ENCODE measurements around the gene GRIN1.

The GRIN1 gene

DNA sequence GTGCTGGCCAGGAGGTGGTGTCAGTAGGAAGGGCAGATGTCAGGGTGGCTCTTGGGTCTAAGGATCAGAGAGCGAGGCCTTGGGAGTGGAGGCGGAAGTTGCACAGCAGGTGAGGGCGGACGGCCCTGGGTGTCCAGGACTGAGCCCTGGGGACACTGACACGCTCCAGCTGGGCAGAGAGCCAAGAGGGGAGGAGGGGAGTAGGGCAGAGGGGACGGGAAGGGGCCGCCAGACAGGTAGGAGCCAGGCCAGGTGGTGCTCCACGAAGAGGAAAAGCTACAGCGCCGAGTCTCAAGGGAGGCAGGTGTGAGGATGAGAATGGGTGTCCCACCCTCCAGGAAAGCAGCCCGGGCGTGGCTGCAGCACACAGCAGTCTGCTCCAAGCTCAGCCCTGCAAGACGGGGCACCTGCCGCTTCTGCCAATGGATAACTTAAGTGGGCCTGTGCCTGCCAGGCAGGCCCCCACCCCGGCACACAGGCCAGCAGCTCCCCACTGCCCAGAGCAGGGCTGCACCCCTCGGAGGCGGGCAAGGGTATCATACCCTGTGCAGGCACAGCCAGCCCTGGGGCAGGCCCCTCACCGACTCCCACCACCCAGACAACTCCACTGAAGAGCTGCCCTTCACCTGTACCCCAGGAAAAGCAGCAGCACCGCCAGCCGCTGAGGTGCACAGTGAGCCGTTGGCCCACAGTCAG lies 56.7 kb downstream of the GRIN1 start:
- TF ChIP-seq ZNF274 (IDR thresholded peaks at IDR 0.05; ENCODE audit: low read depth, low read length): no peak
- no peak overlapping the region for H3K4me3 ChIP-seq (ENCODE audit: low read length)

DNA sequence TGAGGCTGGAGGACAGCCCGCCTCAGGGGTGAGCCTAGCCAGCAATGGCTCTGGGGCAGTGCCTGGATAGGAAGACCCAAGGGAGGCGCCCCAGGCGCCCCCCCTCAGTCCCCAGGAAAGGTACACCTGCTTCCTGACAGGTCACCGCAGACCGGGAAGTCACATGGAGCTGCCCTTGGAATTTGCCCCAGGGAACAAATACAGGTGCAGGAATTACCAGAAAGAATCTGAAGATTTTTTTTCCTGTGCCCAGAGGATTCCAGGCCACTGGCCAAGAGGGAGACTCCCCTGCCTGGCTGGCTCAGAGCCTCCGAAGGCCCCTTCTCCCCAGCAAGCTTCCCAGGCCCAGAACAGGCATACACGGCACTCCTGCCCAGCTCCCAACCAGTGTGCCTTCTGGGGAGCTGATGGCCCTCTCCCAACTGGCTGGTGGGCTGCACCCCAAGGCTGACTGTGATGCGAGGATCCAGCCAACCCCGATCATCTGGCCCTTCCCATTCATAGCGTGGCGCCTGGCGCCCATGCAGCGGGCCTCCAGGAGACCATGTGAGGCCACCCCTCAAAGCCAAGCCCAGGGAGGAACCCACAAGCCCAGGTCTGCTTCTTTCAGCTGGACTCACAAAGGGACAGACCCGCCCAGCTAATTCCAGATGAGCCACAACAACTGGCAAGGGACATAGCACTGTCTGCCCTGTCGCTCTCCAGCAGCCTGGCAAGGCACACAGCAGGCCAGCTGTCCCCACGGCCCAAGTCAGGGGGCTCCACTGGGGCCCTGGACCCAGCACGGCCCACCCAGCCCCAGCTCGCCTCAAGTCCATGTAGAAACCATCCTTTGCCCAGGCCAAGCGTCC lies 59.3 kb downstream of the GRIN1 start:
- no peak for TF ChIP-seq ZNF274 (IDR thresholded peaks at IDR 0.05; ENCODE audit: low read depth, low read length)
- H3K4me3 ChIP-seq (ENCODE audit: low read length): no peak overlapping the region

DNA sequence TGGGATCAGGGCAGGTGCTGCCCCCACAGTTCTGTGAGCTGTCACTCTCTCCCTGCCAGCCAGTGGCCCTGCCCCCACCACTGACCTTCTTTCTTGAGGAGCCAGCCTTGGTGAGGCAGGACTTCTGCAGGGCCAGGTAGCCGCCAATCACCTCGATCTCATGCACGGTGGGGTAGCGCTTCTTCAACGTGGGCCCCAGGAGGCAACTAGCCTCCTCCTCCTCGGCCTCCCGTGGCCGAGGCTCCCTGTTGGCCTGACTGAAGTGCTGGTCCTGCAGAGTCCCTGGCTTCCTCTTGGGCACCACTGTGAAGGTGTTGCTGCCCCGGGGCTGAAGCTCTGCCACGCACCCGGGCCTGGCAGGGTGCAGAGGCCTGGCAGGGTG lies 59.9 kb downstream of the GRIN1 start:
- no peak for TF ChIP-seq ZNF274 (IDR thresholded peaks at IDR 0.05; ENCODE audit: low read depth, low read length)
- no peak overlapping the region for H3K4me3 ChIP-seq (ENCODE audit: low read length)

DNA sequence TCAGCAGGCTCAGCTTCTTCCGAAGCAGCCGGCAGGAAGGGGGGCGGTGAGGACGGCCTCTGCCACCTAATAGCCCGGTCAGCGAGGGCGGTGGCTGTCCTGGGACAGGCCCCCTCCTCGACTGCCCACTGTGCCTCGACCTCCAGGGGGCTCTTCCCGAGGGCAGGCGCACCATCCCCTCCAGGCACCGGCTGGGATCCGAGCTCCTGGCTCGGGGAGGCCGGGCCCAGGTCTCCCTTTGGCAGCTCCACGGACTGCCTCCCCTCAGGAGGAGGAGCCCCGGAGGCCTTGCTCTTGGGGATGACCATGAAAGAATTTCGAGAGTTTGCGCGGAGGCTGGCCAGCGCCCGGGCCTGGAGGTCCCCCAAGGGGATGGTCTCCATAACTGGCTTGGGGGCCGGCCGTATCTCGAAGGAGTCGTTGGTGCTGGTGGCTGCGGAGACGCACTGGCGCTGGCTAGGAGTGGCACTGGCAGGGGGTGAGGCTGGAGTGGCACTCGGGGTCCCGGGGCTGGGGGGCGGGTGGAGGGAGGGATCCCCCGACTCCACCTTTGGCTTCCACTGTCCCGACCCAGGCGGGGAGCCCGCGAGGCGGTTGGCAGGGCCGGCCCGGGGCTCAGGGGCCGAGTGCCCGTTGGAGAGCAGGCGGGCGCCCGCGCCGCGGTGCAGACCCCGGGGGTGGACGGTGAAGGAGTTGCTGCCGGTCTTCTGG lies 60.6 kb downstream of the GRIN1 start:
- no peak for TF ChIP-seq ZNF274 (IDR thresholded peaks at IDR 0.05; ENCODE audit: low read depth, low read length)

DNA sequence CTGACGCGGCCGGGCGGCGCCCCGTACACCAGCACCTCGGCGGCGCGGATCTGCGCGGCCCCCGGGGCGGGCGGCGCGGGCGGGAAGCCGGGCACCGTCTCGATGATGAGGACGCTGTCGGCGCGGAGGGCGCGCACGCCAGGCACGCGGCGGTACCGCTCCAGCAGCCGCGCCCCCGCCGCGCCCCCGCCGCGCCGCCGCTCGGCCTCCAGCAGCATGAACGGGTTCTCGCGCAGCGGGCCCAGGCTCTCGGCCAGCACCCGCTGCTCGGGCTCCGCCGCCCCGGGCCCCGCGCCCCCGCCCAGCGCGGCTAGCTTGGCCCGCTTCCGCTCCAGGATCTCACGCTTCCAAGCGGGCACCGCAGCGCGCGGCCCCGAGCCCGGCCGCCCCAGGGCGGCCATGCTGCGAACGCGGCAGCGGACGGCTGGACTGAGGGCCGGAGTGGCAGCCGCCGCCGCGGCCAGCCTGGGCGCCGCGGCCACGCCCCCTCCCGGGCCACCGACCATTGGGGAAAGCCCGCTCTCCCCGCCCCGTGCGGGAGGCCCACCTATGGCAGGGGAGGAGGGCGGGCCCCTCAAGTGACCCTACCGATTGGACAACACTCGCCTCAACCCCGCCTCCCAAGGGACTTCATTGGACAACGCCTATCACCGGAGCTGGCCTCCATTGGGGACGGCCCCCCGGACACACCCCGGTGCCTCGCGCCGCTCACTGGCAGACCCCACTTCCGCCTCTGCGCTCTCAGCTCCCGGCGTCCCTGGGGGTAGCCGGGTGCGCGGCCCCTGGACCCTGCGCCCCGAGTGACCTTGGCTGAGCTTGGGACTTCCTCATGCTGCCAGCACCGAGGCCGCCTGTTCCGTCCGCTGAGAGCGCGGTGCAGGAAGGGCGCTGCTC lies 61.6 kb downstream of the GRIN1 start, which contains the start of gene TPRN:
Gene TPRN (minus strand): TSS at position 431 of the 894 bp plus-strand sequence. CDS start 30 bp downstream, at position 401.
- peak within 1 kb of the TSS; percentile 70 for H3K4me3 ChIP-seq (ENCODE audit: low read length)
- TF ChIP-seq ZNF274 (IDR thresholded peaks at IDR 0.05; ENCODE audit: low read depth, low read length): no peak

More for the DNA sequence above, 60.6 kb downstream of the GRIN1 start:
- H3K4me3 ChIP-seq (ENCODE audit: low read length): peak overlapping the region; percentile 35; the same call in 1 of the 2 replicates

DNA sequence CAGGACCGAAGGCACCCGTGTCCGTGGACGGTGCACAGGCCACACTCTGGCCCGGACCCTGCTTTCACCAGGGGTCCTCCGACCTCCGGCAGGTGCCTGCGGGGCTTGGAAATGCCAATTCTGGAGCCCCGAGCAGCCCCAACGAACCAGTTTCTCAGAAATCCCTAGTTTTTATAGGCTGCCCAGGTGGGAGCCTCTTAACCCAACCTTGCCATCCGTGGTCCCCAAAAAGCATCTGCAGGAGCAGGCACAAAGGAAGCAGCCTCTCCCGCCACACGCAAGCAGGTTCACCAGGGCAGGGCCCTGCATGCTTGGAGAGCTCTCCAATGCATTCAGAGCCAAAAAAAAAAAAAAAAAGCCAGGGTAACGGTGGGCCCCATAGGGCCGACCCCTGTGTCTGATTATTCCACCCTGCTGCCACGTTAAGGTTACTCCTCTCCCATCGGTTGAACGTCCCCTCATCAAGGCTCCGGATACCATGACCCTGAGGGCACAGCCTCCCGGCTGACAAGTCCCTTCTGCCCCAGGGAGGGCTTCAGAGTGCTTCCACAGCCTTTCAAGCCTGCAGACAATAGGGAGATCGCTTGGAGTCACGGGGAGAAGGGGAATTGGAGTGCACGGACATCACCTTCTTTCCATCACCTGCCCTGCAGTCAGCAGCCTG lies 62.4 kb downstream of the GRIN1 start:
- TF ChIP-seq ZNF274 (IDR thresholded peaks at IDR 0.05; ENCODE audit: low read depth, low read length): no peak
- H3K4me3 ChIP-seq (ENCODE audit: low read length): peak overlapping the region; percentile 70

DNA sequence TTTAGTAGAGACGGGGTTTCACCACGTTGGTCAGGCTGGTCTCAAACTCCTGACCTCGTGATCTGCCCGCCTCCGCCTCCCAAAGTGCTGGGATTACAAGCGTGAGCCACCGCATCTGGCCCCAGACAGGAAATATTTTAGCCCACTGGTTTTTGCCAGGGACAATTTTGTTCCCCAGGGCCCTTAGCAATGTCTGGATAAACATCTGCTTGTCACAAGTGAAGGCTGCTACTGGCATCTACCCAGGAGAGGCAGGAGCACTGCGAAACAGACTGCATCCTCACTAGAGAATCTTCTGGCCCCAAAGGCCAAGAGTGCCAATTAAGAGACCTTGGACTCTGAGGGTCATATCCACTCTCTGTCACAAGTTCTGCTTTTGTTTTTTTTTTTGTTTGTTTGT lies 64.0 kb downstream of the GRIN1 start:
- no peak for TF ChIP-seq ZNF274 (IDR thresholded peaks at IDR 0.05; ENCODE audit: low read depth, low read length)
- H3K4me3 ChIP-seq (ENCODE audit: low read length): no peak overlapping the region

DNA sequence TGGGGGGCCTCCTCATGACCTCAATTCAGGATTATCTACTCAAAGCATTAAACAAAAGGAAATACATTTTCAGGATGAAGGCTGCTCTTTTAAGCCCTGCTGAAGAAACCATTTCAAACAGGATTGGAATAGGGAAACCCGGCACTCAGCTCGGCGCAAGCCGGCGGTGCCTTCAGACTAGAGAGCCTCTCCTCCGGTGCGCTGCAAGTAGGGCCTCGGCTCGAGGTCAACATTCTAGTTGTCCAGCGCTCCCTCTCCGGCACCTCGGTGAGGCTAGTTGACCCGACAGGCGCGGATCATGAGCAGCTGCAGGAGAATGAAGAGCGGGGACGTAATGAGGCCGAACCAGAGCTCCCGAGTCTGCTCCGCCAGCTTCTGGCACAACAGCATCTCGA lies 65.8 kb downstream of the GRIN1 start:
- H3K4me3 ChIP-seq (ENCODE audit: low read length): peak overlapping the region; percentile 96
- TF ChIP-seq ZNF274 (IDR thresholded peaks at IDR 0.05; ENCODE audit: low read depth, low read length): no peak

DNA sequence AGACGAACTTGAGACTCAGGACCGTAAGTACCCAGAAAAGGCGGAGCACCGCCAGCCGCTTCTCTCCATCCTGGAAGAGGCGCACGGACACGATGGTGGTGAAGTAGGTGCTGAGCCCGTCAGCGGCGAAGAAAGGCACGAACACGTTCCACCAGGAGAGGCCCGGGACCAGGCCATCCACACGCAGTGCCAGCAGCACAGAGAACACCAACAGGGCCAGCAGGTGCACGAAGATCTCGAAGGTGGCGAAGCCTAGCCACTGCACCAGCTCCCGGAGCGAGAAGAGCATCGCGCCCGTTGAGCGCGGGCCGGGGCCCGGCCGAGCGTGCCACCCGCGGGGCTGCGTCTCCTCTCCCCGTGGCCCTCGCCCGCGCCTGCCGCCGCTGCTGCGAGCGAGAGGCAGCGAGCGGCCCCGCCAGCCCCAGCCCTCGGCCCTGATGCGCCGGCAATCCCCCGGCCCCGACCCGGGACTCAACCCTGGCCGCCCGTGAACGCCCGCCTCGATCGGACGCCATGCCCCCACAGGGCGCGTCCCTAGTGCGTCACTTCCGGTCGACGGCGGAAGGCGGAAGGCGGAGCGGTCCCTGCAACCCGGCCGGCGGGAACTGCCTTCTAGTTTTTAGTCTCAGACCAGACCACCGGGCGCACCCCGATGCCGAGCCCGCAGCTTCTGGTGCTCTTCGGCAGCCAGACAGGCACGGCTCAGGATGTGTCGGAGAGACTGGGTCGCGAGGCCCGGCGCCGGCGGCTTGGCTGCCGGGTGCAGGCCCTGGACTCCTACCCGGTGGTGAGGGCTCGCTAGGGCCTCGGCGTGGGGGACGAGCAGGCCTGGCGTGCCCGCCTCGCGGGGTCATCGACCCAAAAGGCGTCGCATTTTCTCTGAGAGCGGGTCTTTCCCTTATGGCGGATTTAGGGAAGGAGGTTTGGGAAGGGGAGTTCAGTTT lies 66.4 kb downstream of the GRIN1 start, which contains the start of the genes NDOR1 and TMEM203:
Gene NDOR1 (plus strand): TSS at position 575 of the 944 bp plus-strand sequence. CDS start 78 bp downstream, at position 653.
Gene TMEM203 (minus strand): TSS at position 523 of the 944 bp plus-strand sequence. CDS start 234 bp downstream, at position 289.
- H3K4me3 ChIP-seq (ENCODE audit: low read length): peak within 1 kb of the TSS; percentile 96
- no peak for TF ChIP-seq ZNF274 (IDR thresholded peaks at IDR 0.05; ENCODE audit: low read depth, low read length)

DNA sequence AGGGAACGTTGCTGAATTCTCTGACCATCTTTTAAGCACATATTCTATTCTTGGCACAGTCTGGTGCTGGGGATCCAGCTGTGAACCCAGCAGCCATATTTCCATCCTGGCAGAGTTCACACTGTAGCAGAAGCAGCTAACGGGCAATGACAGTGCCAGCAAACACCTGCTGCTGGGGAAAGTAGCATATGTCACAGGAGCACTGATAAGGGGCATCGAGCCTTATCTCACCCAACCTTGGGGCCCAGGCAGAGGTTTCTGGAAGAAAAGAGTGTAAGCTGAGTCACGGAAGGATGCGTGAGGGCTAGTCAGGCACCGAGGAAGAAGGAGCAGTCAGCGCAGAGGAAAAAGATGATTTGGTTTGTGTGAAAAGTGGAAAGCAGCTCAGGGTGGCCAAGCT lies 67.6 kb downstream of the GRIN1 start:
- peak overlapping the region; percentile 96 for H3K4me3 ChIP-seq (ENCODE audit: low read length)
- no peak for TF ChIP-seq ZNF274 (IDR thresholded peaks at IDR 0.05; ENCODE audit: low read depth, low read length)

DNA sequence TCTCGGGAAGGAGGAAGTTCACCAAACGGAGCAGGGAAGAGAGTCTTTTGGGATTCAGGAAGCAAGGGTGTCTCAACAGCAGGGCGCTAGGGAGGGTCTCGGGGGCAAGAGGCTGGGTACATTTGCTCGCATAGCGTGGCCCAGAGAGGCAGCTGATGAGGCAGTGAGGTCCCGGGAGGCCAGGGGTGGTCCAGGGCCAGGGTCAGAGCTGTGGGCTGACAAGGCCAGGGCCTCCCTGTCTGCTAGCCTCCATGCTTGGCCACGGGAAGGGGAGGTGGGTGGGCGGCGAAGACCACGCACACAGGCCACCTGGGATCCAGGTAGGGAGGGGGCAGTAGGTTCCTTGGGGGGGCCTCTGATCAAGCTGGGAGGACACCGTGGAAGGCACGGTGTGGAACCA lies 72.6 kb downstream of the GRIN1 start:
- TF ChIP-seq ZNF274 (IDR thresholded peaks at IDR 0.05; ENCODE audit: low read depth, low read length): no peak
- H3K4me3 ChIP-seq (ENCODE audit: low read length): no peak overlapping the region

DNA sequence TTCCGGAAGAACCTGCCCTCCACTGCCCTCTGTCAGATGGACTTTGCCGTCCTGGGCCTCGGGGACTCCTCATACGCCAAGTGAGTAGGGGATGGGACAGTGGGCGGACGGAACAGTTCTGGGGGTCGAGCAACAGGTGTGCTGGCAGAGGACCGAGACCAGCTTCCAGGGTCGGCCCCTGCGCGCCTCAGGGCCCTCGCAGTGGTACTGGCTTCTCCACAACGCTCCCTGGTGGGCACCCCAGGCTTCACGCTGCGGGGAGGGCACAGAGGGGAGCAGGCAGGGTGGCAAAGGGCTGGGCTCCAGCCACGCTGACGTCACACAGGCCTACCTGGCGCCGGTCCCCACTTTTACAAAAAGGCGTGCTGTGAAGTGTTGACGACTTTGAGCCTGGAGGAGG lies 73.6 kb downstream of the GRIN1 start:
- no peak for TF ChIP-seq ZNF274 (IDR thresholded peaks at IDR 0.05; ENCODE audit: low read depth, low read length)
- H3K4me3 ChIP-seq (ENCODE audit: low read length): no peak overlapping the region
